Kidney epithelial cell (primary cell): ENCODE data around the gene LIPA. TPM values are rescaled to one million over a fixed set of nuclear protein-coding genes. Genes with fewer than 3 reads are reported as not detected.
A peak's percentile ranks its signal among the peaks of the same experiment; 100 is the strongest.
"Not testable (repeated sequence)": the region's sequence is repeated elsewhere in the genome, so short reads cannot be mapped to it uniquely, and the experiment has no call there.

Experiments used
- DNase-seq: peaks from one replicate; pipeline ENCODE4 v3.0.0-alpha.2; 2010; ENCODE audit warnings: low read depth
- H3K27me3 ChIP-seq: 2 replicates; pipeline ENCODE4 v1.6.0; 2011; ENCODE audit warnings: low read length; ENCODE audit not compliant: control insufficient read depth, insufficient read depth
- H3K36me3 ChIP-seq: 2 replicates; pipeline ENCODE4 v1.5.1; 2011; ENCODE audit warnings: low read length; ENCODE audit not compliant: control insufficient read depth, insufficient read depth
- H3K4me3 ChIP-seq: 2 replicates; pipeline ENCODE4 v1.5.1; 2011; ENCODE audit warnings: low read depth, mild to moderate bottlenecking, control low read depth, low read length
- CTCF ChIP-seq: IDR thresholded peaks from 2 replicates; pipeline ENCODE4 v1.5.1; 2011; ENCODE audit warnings: mild to moderate bottlenecking, moderate library complexity, low read length, control low read depth, inconsistent platforms; ENCODE audit not compliant: insufficient read depth, poor library complexity, severe bottlenecking
- total RNA-seq: library from RNA; depleted of rRNA; stranded (reverse); fragments of >200 nt; gene quantifications from 2 replicates; pipeline ENCODE4 v1.2.3, GENCODE V29; 2015

LIPA gene
- total RNA-seq, 1 donor from 2014 or later: 67.6 TPM

DNA sequence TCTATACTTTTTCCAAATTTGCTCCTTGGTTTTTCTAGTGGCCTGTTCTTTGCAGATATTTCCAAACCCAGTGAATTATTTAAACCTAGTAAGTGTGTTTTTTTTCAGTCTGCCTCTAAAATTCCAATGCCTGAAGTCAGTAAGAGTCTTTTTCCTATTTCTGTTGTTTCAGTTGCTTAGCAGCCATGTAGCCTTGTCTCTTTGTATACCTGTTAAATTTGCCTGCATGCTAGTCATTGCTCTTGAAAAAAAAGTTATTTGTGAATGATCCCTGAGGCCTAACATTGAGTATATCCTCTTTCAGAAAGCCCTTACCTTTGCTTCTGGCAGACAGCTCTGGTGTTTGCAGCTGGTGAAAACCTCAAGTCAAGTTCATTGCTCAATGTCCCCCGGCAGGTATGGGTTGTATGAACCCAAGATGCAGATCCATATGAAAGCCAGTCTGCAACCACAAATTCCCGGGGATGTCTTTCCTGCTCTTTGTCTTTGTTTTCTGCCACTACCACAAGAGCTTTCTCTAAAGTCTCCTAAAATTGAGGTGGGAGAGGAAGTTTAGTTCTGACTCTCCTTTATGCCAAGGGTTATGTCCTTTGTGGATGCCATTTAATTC is 80.2 kb downstream of the LIPA start:
- H3K36me3 ChIP-seq: no peaks in the 10 kb centered on the region
- no peaks in the 10 kb centered on the region for H3K27me3 ChIP-seq
- no peak overlapping the region for H3K4me3 ChIP-seq
- DNase-seq: no peak
- TF ChIP-seq CTCF: no peak

DNA sequence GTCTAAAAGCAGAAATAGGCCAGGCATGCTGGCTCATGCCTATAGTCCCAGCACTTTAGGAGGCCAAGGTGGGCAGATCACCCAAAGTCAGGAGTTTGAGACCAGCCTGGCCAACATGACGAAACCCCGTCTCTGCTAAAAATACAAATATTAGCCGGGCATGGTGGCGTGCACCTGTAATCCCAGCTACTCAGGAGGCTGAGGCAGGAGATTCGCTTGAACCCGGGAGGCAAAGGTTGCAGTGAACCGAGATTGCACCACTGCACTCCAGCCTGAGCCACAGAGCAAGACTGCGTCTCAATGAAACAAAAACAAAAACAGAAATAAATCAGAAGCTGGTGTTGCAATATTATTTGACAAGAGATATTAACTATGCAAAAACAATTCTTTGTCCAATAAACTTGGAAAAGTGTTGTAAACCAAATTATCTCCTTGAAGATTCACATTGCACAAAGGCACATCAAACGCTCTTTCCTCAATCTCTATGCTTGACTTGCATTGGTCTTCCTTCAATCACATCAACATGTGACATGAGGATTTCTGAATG is 83.1 kb downstream of the LIPA start:
- not testable (repeated sequence) for H3K27me3 ChIP-seq, H3K4me3 ChIP-seq, DNase-seq, H3K36me3 ChIP-seq

- no peak for DNase-seq
- no peak for TF ChIP-seq CTCF
- no peaks in the 10 kb centered on the region for H3K36me3 ChIP-seq
- no peak overlapping the region for H3K4me3 ChIP-seq
- H3K27me3 ChIP-seq: no peaks in the 10 kb centered on the region
Observed at GRCh38 chr10:89167915-89168314, 83.7 kb downstream of the LIPA start.

GRCh38 chr10:89165923-89166322 is 85.7 kb downstream of the LIPA start:
- Histone ChIP-seq H3K36me3 (no peaks in the 10 kb centered on the region), H3K4me3 (no peak overlapping the region), H3K27me3 (no peaks in the 10 kb centered on the region)
- DNase-seq: peak; percentile 26
- no peak for TF ChIP-seq CTCF

- no peak for DNase-seq
- H3K36me3 ChIP-seq: no peaks in the 10 kb centered on the region
- no peak overlapping the region for H3K4me3 ChIP-seq
- TF ChIP-seq CTCF: no peak
- no peaks in the 10 kb centered on the region for H3K27me3 ChIP-seq
Observed at GRCh38 chr10:89164920-89165319, 86.7 kb downstream of the LIPA start.

DNA sequence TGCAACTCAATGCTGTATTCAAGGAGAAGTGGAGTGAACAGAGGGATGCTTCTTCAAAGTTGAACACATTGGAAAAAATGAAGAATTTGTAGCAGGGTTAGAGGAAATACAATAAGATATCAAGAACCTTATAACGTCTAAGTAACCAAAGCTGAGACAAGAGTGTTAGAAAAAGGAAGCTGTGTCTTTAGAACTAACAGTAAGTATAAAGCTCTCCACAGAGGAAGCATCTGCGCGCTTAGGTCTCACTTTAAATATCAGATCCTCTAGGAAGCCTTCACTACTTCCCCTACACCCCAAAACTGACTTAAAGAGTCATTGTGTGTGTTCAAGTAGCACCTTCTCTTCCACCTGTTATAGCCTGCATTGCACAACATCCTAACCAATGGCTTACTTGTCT is 87.5 kb downstream of the LIPA start:
- DNase-seq: no peak
- Histone ChIP-seq H3K27me3 (no peaks in the 10 kb centered on the region), H3K36me3 (no peaks in the 10 kb centered on the region), H3K4me3 (no peak overlapping the region)
- no peak for TF ChIP-seq CTCF

Other genes starting within 250 kb of the LIPA start
- gene CH25H, start 44.5 kb downstream of the LIPA start, total RNA-seq: 0.29 and 0.34 TPM in 2 replicates
- 9.2 and 9.4 TPM in 2 replicates for gene IFIT2, start 50.3 kb upstream of the LIPA start, total RNA-seq
- 14.8 and 20.8 TPM in 2 replicates for gene IFIT3, start 76.2 kb upstream of the LIPA start, total RNA-seq
- gene IFIT1B, start 126.3 kb upstream of the LIPA start, total RNA-seq: not detected in 2 replicates
- 10.4 and 12.7 TPM in 2 replicates for gene IFIT1, start 140.8 kb upstream of the LIPA start, total RNA-seq
- gene IFIT5, start 162.8 kb upstream of the LIPA start, total RNA-seq: 24.9 and 28.8 TPM in 2 replicates